GM12878 (cell line): ENCODE measurements around the gene DNAH9. TPM values are rescaled to one million over a fixed set of nuclear protein-coding genes. Genes with fewer than 3 reads are reported as not detected.

ENCODE experiments used
- ATAC-seq: fragments of 200-7000 bp; cut with Tn5 transposase; 3 replicates; pipeline ENCODE4 v1.9.1; 2020; ENCODE audit warnings: mild to moderate bottlenecking, moderate library complexity
- BruUV-seq: library from RNA; stranded (reverse); fragments of 400-500 nt; replicated peaks from 2 replicates; lab custom pipeline; 2021; lab: Mats Ljungman, UMichigan
- CTCF ChIA-PET: fragments of 300-600 bp; sonication (Branson Sonifier 250); formaldehyde crosslinking; extraction: SDS; loops from one replicate; lab custom pipeline; 2021; ENCODE audit warnings: inconsistent platforms; lab: Yijun Ruan, JAX
- POLR2A ChIA-PET: fragments of 350-600 bp; formaldehyde crosslinking; extraction: SDS; loops from one replicate; lab custom pipeline; 2021; ENCODE audit warnings: inconsistent platforms; lab: Charles Lee
- RAD21 ChIA-PET: fragments of 300-600 bp; sonication (Branson Sonifier 250); formaldehyde crosslinking; loops from one replicate; lab custom pipeline; 2023; ENCODE audit warnings: antibody characterized with exemption; ENCODE audit not compliant: unreplicated experiment; lab: Charles Lee
- SMC1A ChIA-PET: fragments of 300-600 bp; sonication (Branson Sonifier 250); formaldehyde crosslinking; loops from one replicate; lab custom pipeline; 2023; ENCODE audit not compliant: unreplicated experiment, uncharacterized antibody; lab: Charles Lee
- DNase-seq: peaks from one replicate; pipeline ENCODE4 v3.0.0-alpha.2; 2011; ENCODE audit warnings: low read depth, low spot score
- FAIRE-seq: peaks from 3 replicates; lab custom pipeline; 2011; peaks lifted over from hg19 to GRCh38; lab: Jason Lieb, UNC
- H2AFZ ChIP-seq: 2 replicates; pipeline ENCODE4 v1.6.0; 2011; ENCODE audit warnings: low read depth, low read length, control low read depth; ENCODE audit not compliant: control insufficient read depth
- H3K27ac ChIP-seq: 2 replicates; pipeline ENCODE4 v1.5.1; 2011; ENCODE audit warnings: control low read depth; ENCODE audit not compliant: control insufficient read depth, insufficient read depth
- H3K27me3 ChIP-seq, 2 experiments: replicated peaks in 1 of 2; 2 replicates each; pipeline versions ENCODE4 v1.6.0 to v1.6.1; 2011; ENCODE audit warnings: low read length in 1 of 2; ENCODE audit not compliant: control insufficient read depth in 2 of 2, insufficient read depth in 2 of 2
- H3K36me3 ChIP-seq, 2 experiments: 2 replicates each; pipeline ENCODE4 v1.5.1; 2011; ENCODE audit warnings: low read length in 1 of 2; ENCODE audit not compliant: control insufficient read depth in 2 of 2, insufficient read depth in 2 of 2
- H3K4me1 ChIP-seq: 2 replicates; pipeline ENCODE4 v1.6.1; 2011; ENCODE audit warnings: mild to moderate bottlenecking, low read length, moderate library complexity, mixed read lengths; ENCODE audit not compliant: control insufficient read depth, insufficient read depth
- H3K4me2 ChIP-seq: 2 replicates; pipeline ENCODE4 v1.6.0; 2011; ENCODE audit warnings: control low read depth; ENCODE audit not compliant: control insufficient read depth, insufficient read depth
- H3K4me3 ChIP-seq: fragments of 200-600 bp; sonication (generic); 2 replicates; pipeline ENCODE4 v1.5.1; 2016
- H3K79me2 ChIP-seq: 2 replicates; pipeline ENCODE4 v1.6.0; 2011; ENCODE audit warnings: low read length; ENCODE audit not compliant: control insufficient read depth, insufficient read depth
- H3K9ac ChIP-seq: 2 replicates; pipeline ENCODE4 v1.8.0; 2011; ENCODE audit warnings: low read length, control low read depth, mixed read lengths; ENCODE audit not compliant: control insufficient read depth, insufficient read depth
- H3K9me3 ChIP-seq: replicated peaks from 3 replicates; pipeline ENCODE4 v1.5.1; 2011; ENCODE audit warnings: mild to moderate bottlenecking, low read length; ENCODE audit not compliant: control insufficient read depth, insufficient read depth
- H4K20me1 ChIP-seq: 2 replicates; pipeline ENCODE4 v1.6.0; 2011; ENCODE audit not compliant: control insufficient read depth, insufficient read depth
- E4F1 ChIP-seq: fragments of 450-650 bp; IDR thresholded peaks from 2 replicates; pipeline ENCODE4 v1.6.1; 2018; ENCODE audit warnings: borderline replicate concordance, mild to moderate bottlenecking; ENCODE audit not compliant: partially characterized antibody
- IRF4 ChIP-seq: IDR thresholded peaks from 2 replicates; pipeline ENCODE4 v1.6.1; 2011; ENCODE audit warnings: low read depth, low read length
- NRF1 ChIP-seq: conservative IDR thresholded peaks from 2 replicates; pipeline ENCODE4 v1.6.1; 2011; ENCODE audit warnings: mild to moderate bottlenecking, low read depth, low read length, improper control_type of control experiment
- SMC3 ChIP-seq: IDR thresholded peaks from 2 replicates; pipeline ENCODE4 v1.6.1; 2011; ENCODE audit warnings: low read length, improper control_type of control experiment, borderline replicate concordance
- SP1 ChIP-seq: IDR thresholded peaks from one replicate; pipeline ENCODE4 v1.6.1; 2011; ENCODE audit warnings: low read depth, low read length
- TCF7 ChIP-seq: IDR thresholded peaks from 2 replicates; pipeline ENCODE4 v1.6.1; 2014; ENCODE audit warnings: antibody characterized with exemption, borderline replicate concordance
- WGBS: methylation state at CpG from one replicate; pipeline ENCODE4 v1.1.6; 2016; ENCODE audit warnings: low lambda C conversion rate; ENCODE audit not compliant: insufficient replicate concordance, insufficient coverage; ENCODE audit errors: missing lambda C conversion rate; 5-methylcytosine and 5-hydroxymethylcytosine counted together
- in situ Hi-C: fragments of 300-500 bp; cut with MboI; formaldehyde crosslinking; loops from 9 replicates; pipeline ENCODE4 v1.14.3; 2018; ENCODE audit warnings: mixed read lengths
- intact Hi-C: fragments of 100-400 bp; cut with micrococcal nuclease; formaldehyde crosslinking; loops from one replicate; pipeline ENCODE4 v1.14.2; 2022; ENCODE audit not compliant: unreplicated experiment
- polyA plus RNA-seq, 11 experiments: library from polyadenylated mRNA; depleted of rRNA in 4 of 11; unstranded in 6 of 11; stranded (reverse) in 5 of 11; fragments of >200 nt; fragmentation: Nextera tagmentation in 4 of 11; fragmentation: Illumina TruSeq in 1 of 11; extraction: Ambion mirVana in 4 of 11; extraction: Trizol in 1 of 11; gene quantifications; 1 replicate in 1 of 11; 2 replicates in 10 of 11; pipeline versions ENCODE4 v1.2.1 to v1.2.3, GENCODE V29; 2011 to 2016; ENCODE audit warnings: inconsistent platforms in 2 of 11, missing spikeins in 2 of 11, low read depth in 1 of 11
- total RNA-seq, 4 experiments: library from RNA; depleted of rRNA in 3 of 4; stranded (reverse); fragments of >200 nt in 3 of 4; fragmentation: Illumina TruSeq in 1 of 4; extraction: Trizol in 1 of 4; gene quantifications; 2 replicates each; pipeline versions ENCODE4 v1.2.1 to v1.2.3, GENCODE V29; 2013 to 2021

The DNAH9 gene
- total and polyA plus RNA-seq, 10 of the 15 experiments (the other 5 are each of a cell fraction or from before 2014, with no cell fraction given): 0.10 to 0.40 (median 0.19) TPM; not detected in 7

- no peak for TF ChIP-seq E4F1
- no peak for TF ChIP-seq SP1
- no peak for TF ChIP-seq SMC3
- no peak for TF ChIP-seq TCF7
- TF ChIP-seq NRF1: no peak
Measured at GRCh38 chr17:11598274-11599221, at the start of gene DNAH9 (continued).

GRCh38 chr17:11550431-11550830 is 47.8 kb upstream of the DNAH9 start:
- ChIA-PET RAD21 (interaction anchor here (0.6 kb wide), 1 partner anchor 1541 kb away, joined by 3 read pairs; no protein-coding TSS in a partner anchor), SMC1A (no interaction called here), CTCF (no interaction called here), POLR2A (no interaction called here)
- in situ Hi-C loops: no loop called here
- no peak overlapping the region for H2AFZ ChIP-seq
- no peak overlapping the region for H3K9ac ChIP-seq
- H3K27ac ChIP-seq: no peak overlapping the region
- no TSS peak for BruUV-seq
- FAIRE-seq (no peak), DNase-seq (no peak), ATAC-seq (no peak)
- no peak overlapping the region for H3K4me2 ChIP-seq
- H3K4me1 ChIP-seq: no peaks in the 10 kb centered on the region
- no peaks in the 10 kb centered on the region for H3K27me3 ChIP-seq
- no peak overlapping the region for H3K4me3 ChIP-seq
- no peaks in the 10 kb centered on the region for H3K9me3 ChIP-seq
- intact Hi-C loops: no loop called here
- no peak for TF ChIP-seq IRF4
- H3K79me2 ChIP-seq: no peaks in the 10 kb centered on the region
- no peaks in the 10 kb centered on the region for H3K36me3 ChIP-seq
- 17% methylated on average over 2 of the region's 2 CpGs for WGBS
- no peaks in the 10 kb centered on the region for H4K20me1 ChIP-seq
